Myocyte (in vitro differentiated cells): Measurements from ENCODE around the gene RELB. TPM values are rescaled to one million over a fixed set of nuclear protein-coding genes. Genes with fewer than 3 reads are reported as not detected.
A peak's percentile ranks its signal among the peaks of the same experiment; 100 is the strongest.

ENCODE experiments used
- DNase-seq: peaks from one replicate; pipeline ENCODE4 v3.0.0-alpha.2; 2012; ENCODE audit warnings: low read depth
- total RNA-seq: library from RNA; depleted of rRNA; stranded (reverse); fragments of >200 nt; gene quantifications from 2 replicates; pipeline ENCODE4 v1.2.3, GENCODE V29; 2014

RELB gene
- total RNA-seq, 1 donor from 2014 or later, result 14.2 TPM

DNA sequence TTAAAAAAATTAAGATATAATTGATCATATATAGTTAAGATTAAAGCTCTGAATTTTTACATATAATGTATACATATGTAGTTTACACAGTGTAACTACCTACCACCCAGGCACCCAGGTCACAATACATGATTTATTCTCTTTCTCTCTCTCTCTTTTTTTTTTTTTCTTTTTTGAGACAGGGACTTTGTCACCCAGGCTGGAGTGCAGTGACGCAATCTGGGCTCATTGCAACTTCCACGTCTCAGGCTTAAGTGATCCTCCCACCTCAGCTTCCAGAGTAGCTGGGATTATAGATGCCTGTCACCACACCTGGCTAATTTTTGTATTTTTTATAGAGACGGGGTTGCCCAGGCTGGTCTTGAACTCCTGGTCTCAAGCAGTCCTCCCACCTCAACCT lies 18.8 kb downstream of the RELB start:
- DNase-seq, result no peak

DNA sequence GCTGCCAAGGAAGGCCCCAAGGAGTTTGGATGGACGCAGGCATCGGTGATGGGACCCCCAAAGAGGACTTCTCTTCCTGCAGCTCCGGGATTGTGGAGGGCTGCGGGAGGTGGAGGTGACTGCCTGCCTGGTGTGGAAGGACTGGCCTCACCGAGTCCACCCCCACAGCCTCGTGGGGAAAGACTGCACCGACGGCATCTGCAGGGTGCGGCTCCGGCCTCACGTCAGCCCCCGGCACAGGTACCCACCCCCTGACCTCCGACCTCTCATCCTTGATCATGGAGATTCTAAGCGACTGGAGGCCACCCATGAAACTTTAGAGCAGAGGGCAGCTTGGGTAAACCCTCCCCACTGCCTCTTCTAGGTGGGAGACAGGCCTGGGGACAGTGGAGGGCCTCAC lies 20.7 kb downstream of the RELB start:
- DNase-seq, result no peak

- no peak for DNase-seq
These were observed 21.8 kb downstream of the RELB start for GRCh38 chr19:45023048-45023447.

DNA sequence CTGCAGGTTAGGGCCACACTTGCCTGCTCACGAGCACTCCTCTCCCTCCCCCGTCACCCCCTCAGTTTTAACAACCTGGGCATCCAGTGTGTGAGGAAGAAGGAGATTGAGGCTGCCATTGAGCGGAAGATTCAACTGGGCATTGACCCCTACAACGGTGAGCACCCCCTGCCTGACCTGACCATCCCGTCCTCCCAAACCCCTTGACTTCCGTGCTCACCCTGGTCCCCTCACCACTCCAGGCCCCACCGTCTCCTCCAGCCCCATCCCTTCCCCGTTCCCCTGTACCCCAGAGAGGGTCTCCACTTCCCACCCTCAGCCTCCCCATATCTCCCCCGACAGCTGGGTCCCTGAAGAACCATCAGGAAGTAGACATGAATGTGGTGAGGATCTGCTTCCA lies 24.0 kb downstream of the RELB start:
- no peak for DNase-seq

GRCh38 chr19:45027371-45027770 lies 26.1 kb downstream of the RELB start:
- no peak for DNase-seq

DNA sequence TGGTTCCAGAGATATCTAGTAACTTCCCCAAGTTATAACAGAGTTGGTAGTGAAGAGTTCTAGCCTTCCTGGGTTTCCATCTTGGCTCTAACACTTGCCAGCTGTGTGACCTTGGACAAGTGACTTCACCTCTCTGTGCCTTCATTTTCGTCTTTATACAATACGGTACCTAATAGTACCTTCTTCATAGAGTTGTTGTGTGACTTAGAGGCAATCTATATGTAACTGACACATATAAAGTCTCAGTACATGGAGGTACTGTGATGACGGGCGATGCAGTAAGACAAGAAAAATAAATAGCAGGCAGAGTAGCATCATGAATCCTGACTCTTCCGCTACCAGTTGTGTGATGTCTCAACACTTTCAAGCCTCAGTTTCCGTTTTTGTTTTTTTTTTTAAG lies 29.6 kb downstream of the RELB start:
- no peak for DNase-seq

DNA sequence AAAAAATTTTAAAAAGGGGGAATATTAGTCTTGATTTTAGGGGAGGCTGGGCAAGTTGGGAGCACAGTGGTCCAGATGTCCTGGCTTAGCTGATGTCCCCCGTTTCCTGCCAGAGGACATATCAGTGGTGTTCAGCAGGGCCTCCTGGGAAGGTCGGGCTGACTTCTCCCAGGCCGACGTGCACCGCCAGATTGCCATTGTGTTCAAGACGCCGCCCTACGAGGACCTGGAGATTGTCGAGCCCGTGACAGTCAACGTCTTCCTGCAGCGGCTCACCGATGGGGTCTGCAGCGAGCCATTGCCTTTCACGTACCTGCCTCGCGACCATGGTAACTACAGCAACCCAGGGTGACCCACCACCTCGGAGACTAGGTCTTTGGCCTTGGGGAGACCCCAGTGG lies 31.2 kb downstream of the RELB start:
- DNase-seq, result no peak

DNA sequence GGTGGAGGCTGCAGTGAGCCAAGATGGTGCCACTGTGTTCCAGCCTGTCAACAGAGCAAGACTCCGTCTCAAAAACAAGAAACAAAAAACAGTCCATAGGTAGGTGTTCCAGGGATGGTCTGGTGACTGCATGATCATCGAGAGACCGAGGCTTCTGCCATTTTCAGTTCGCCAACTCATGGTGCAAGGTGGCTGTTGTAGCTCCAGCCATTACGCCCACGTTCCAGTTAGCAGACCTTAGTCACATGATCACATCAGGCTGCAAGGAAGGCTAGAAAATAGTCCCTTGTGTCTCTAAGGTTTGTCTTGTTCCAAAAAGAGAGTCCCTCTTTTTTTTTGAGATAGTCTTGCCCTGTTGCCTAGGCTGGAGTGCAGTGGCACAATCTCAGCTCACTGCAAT lies 34.5 kb downstream of the RELB start:
- DNase-seq, result no peak

GRCh38 chr19:45037393-45038169 lies 36.3 kb downstream of the RELB start:
- no peak for DNase-seq

DNA sequence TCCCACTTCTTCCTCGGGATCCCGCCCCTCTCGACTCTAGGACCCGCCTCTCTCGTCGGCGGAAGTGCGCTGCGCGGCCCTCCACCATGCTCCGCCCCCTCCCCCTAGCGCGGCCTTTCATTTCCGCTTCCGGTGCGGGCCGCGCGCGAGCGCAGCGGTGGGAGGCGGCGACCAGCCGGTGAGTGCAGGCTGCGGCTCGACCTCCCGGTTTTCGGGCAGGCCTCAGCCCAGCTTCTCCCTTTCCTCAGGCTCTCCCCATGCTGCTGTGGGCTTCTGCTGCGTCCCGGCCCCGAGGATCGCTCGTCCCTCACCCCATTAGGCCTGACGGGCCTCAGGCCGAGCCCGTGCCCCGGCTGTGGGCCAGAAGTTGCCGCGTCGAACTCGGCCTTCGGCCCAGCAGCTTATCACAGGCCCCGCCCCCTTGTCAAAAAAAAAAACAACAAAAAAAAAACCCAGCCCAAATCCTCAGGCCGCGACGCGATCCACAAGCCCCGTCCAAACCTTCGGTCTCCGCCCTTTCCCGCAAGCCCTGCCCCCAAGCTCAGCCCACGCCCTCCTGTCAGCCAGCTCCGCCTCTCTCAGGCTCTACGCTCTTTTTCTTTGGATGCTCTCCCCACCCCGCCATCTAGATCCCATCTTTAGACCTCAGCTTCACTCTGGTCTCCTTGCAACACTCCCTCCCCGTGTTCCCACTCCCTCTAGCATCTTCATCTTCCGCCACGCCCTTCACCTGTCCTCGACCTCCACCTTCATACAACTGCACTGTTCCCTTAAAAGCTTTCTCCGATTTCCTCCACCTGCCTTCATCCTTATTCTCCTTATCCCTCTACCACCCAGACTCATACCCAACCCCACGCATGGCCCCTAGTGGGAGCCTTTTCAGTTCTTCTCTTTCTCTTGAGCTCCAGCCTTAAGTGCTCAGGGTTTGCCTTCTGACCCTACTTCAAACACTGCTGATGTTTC lies 37.9 kb downstream of the RELB start, which contains the start of gene CLASRP:
Gene CLASRP, plus strand, starts transcription at position 115 of the 963 bp plus-strand sequence. CDS start 1,168 bp downstream, outside the sequence.
- DNase-seq, result peak; percentile 90

GRCh38 chr19:45040059-45040771 lies 39.0 kb downstream of the RELB start:
- DNase-seq, result no peak

DNA sequence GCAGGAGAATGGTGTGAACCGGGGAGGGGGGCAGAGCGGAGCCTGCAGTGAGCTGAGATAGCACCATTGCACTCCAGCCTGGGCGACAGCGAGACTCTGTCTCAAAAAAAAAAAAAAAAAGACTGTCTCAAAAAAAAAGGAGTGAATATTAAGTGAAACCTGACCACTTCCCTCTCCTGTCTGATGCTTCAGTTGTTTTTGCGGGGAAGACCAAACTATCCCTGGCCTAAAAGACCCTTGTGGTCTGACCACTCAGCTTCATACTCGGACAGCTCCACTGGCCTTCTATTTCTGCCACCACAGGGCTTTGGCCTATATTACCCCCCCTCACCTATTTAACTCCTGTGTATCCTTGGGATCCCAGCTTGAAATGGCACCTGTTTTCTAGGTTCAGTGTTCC lies 39.9 kb downstream of the RELB start:
- DNase-seq, result no peak

GRCh38 chr19:45045671-45046353 lies 44.5 kb downstream of the RELB start:
- DNase-seq, result no peak

DNA sequence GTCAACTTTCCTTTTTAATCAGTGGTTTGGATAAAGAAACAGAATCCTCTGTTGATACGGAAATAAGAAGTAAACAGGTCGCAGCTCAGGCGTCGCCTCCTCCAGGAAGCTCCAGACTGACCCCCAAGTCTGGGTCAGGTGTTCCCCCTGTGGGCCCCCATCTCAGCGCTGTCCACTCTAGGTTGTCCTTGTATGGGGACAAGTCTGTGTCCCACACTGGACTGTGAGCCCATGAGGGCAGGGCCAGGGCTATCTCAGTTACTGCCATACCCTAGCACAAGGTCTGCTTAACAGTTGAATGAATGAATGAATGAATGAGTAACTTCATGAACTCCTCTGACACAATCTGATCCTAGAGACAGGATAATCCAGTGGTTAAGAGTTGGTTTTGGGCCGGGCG lies 45.1 kb downstream of the RELB start:
- DNase-seq, result no peak

DNA sequence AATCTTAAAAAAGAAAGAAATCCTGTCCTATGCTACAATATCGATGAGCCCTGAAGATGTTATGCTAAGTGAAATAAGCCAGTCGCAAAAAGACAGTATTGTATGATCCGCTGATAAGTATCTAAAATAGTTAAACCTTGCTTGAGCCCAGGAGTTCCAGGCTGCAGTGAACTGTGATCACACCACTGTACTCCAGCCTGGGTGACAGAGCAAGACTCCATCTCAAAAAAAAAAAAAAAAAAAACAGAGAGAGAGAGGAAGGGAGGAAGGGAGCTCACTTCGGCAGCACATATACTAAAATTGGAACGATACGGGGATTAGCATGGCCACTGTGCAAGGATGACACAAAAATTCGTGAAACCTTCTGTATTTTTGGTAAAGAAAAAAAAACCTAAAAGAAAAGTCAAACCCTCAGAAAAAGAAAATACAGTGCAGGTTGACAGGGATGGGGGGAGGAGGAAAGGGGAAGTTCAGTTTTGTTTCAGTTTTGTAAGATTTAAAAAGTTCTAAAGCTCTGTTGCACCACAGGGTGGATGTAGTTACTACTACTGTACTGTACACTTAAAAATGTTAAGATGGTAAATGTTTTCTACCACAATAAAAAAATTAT lies 46.0 kb downstream of the RELB start:
- no peak for DNase-seq

- no peak for DNase-seq
These were observed 47.9 kb downstream of the RELB start for GRCh38 chr19:45049073-45049736.

- DNase-seq, result peak; percentile 89
These were observed 48.8 kb downstream of the RELB start for GRCh38 chr19:45050036-45050435.

- DNase-seq, result no peak
These were observed 50.8 kb downstream of the RELB start for GRCh38 chr19:45051929-45052579.

GRCh38 chr19:45056831-45057230 lies 55.6 kb downstream of the RELB start:
- no peak for DNase-seq
